Measurements from ENCODE around the gene BEND5.

BEND5 gene

GRCh38 chr1:48717082-48717481 lies 59.6 kb downstream of the BEND5 start:
- no peak for DNase-seq

GRCh38 chr1:48715921-48716320 lies 60.8 kb downstream of the BEND5 start:
- DNase-seq: no peak

GRCh38 chr1:48710915-48711314 lies 65.8 kb downstream of the BEND5 start:
- no peak for DNase-seq

GRCh38 chr1:48710318-48710717 lies 66.4 kb downstream of the BEND5 start:
- no peak for DNase-seq

GRCh38 chr1:48704736-48705135 lies 72.0 kb downstream of the BEND5 start:
- no peak for DNase-seq

GRCh38 chr1:48701445-48701844 lies 75.2 kb downstream of the BEND5 start:
- DNase-seq: no peak

GRCh38 chr1:48697066-48697707 lies 79.5 kb downstream of the BEND5 start:
- DNase-seq: peak; percentile 34

GRCh38 chr1:48695161-48695560 lies 81.5 kb downstream of the BEND5 start:
- no peak for DNase-seq

- no peak for DNase-seq
These were observed 82.9 kb downstream of the BEND5 start for GRCh38 chr1:48693674-48694320.

- no peak for DNase-seq
These were observed 83.5 kb downstream of the BEND5 start for GRCh38 chr1:48693180-48693579.

GRCh38 chr1:48692235-48692634 lies 84.5 kb downstream of the BEND5 start:
- DNase-seq: no peak

- no peak for DNase-seq
These were observed 85.2 kb downstream of the BEND5 start for GRCh38 chr1:48691429-48692001.

- no peak for DNase-seq
These were observed 88.5 kb downstream of the BEND5 start for GRCh38 chr1:48688102-48688760.

- DNase-seq: no peak
These were observed 89.2 kb downstream of the BEND5 start for GRCh38 chr1:48687282-48688045.

GRCh38 chr1:48686159-48686558 lies 90.5 kb downstream of the BEND5 start:
- DNase-seq: no peak

- no peak for DNase-seq
These were observed 92.3 kb downstream of the BEND5 start for GRCh38 chr1:48684381-48684780.

- no peak for DNase-seq
These were observed 92.9 kb downstream of the BEND5 start for GRCh38 chr1:48683839-48684238.

- no peak for DNase-seq
These were observed 95.0 kb downstream of the BEND5 start for GRCh38 chr1:48681476-48682305.

GRCh38 chr1:48680411-48681035 lies 96.2 kb downstream of the BEND5 start:
- no peak for DNase-seq

- DNase-seq: no peak
These were observed 96.8 kb downstream of the BEND5 start for GRCh38 chr1:48679859-48680258.

- DNase-seq: no peak
These were observed 97.8 kb downstream of the BEND5 start for GRCh38 chr1:48678710-48679505.

Data from inflammatory macrophage treated with lipopolysaccharide for 4 hours (primary cell).